COLO668 (cell line): ENCODE results near the gene ANO10.

Experiments
- DNase-seq: peaks from one replicate; lab custom pipeline; 2025; ENCODE audit not compliant: unreplicated experiment; lab: John Stamatoyannopoulos, UW

ANO10 gene

GRCh38 chr3:43326891-43327581 is 294.8 kb downstream of the ANO10 start:
- no peak for DNase-seq

GRCh38 chr3:43323541-43323940 is 298.3 kb downstream of the ANO10 start:
- no peak for DNase-seq

GRCh38 chr3:43320288-43320687 is 301.5 kb downstream of the ANO10 start:
- DNase-seq, result no peak

GRCh38 chr3:43319794-43320193 is 302.0 kb downstream of the ANO10 start:
- DNase-seq, result no peak

- no peak for DNase-seq
Observed at GRCh38 chr3:43319376-43319775, 302.4 kb downstream of the ANO10 start.

- no peak for DNase-seq
Observed at GRCh38 chr3:43317461-43318316, 304.1 kb downstream of the ANO10 start.

- DNase-seq, result no peak
Observed at GRCh38 chr3:43316783-43317460, 304.9 kb downstream of the ANO10 start.
